PC-3 (cell line): Measurements from ENCODE around the gene SMIM26.

Experiments used
- EZH2phosphoT487 ChIP-seq: fragments of 300-600 bp; sonication (generic); IDR thresholded peaks from 2 replicates; pipeline ENCODE4 v1.6.1; 2018; ENCODE audit warnings: mild to moderate bottlenecking, antibody characterized with exemption, low read length, borderline replicate concordance
- TF ChIP-seq, protein P1 (sequence below): fragments of 300-600 bp; sonication (generic); conservative IDR thresholded peaks from 2 replicates; pipeline ENCODE4 v1.5.1; 2017; ENCODE audit warnings: antibody characterized with exemption, low read depth, mild to moderate bottlenecking, low read length

DNA sequence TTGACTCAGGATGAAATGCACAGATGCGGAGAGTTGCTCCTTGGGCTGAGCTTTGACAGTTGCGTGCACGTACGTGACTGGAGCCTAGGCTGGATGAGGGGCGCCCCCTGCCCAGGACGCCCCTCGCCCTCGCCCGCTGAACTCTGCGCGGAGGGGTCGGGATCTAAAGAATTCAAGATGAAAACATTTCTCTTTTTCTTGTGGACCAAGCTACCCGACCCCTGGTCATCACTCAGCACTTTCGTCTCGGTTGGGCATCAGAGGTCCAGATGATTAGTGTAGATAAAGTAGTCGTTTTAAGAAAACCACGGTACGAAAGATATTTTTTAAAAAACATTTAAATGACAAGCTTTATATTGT is 21.3 kb downstream of the SMIM26 start:
- TF ChIP-seq, protein P1, sequence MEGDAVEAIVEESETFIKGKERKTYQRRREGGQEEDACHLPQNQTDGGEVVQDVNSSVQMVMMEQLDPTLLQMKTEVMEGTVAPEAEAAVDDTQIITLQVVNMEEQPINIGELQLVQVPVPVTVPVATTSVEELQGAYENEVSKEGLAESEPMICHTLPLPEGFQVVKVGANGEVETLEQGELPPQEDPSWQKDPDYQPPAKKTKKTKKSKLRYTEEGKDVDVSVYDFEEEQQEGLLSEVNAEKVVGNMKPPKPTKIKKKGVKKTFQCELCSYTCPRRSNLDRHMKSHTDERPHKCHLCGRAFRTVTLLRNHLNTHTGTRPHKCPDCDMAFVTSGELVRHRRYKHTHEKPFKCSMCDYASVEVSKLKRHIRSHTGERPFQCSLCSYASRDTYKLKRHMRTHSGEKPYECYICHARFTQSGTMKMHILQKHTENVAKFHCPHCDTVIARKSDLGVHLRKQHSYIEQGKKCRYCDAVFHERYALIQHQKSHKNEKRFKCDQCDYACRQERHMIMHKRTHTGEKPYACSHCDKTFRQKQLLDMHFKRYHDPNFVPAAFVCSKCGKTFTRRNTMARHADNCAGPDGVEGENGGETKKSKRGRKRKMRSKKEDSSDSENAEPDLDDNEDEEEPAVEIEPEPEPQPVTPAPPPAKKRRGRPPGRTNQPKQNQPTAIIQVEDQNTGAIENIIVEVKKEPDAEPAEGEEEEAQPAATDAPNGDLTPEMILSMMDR = no peak
- TF ChIP-seq EZH2phosphoT487 = no peak
